PFSK-1 (cell line): ENCODE measurements around the gene FAM229A.

Source experiments
- POLR2AphosphoS5 ChIP-seq: IDR thresholded peaks from 2 replicates; pipeline ENCODE4 v1.6.1; 2012; ENCODE audit warnings: low read depth, mild to moderate bottlenecking, control low read depth, low read length, moderate library complexity
- REST ChIP-seq, 2 experiments: IDR thresholded peaks; 2 replicates each; pipeline versions ENCODE4 v1.6.1 to v1.8.0; 2011 to 2012; ENCODE audit warnings: low read depth in 2 of 2, low read length in 2 of 2, control low read depth in 1 of 2, inconsistent platforms in 1 of 2, mild to moderate bottlenecking in 1 of 2, moderate library complexity in 1 of 2; ENCODE audit not compliant: insufficient read depth in 1 of 2

- TF ChIP-seq POLR2AphosphoS5 (no peak), REST (IDR thresholded peaks at IDR 0.05; ENCODE audit: insufficient read depth in 1 of 2, low read depth in 2 of 2, low read length in 2 of 2) (no peak)
Observed at GRCh38 chr1:32411261-32411660, 49.0 kb upstream of the FAM229A start.
